Posterior vena cava (tissue), 2 donors: ENCODE results near the gene TRIM46. TPM values are rescaled to one million over a fixed set of nuclear protein-coding genes. Genes with fewer than 3 reads are reported as not detected.
A peak's percentile ranks its signal among the peaks of the same experiment; 100 is the strongest.

Experiments
- DNase-seq: peaks from one replicate; pipeline ENCODE4 v3.0.0-alpha.2; 2020; ENCODE audit warnings: low spot score
- intact Hi-C, 2 donors: fragments of 100-400 bp; cut with DNase I; formaldehyde crosslinking; loops; one replicate each; pipeline versions ENCODE4 v1.14.1 to v1.14.2; 2022 to 2023
- total RNA-seq, 2 donors: library from RNA; stranded (reverse); fragmentation: NEBNext Ultra II Directional; extraction: Animal tissue kit (Norgen Biotek cat#: 25700); gene quantifications; one replicate each; pipeline ENCODE4 v1.2.1, GENCODE V29; 2021
- donor health status: DM: yes; HTN: yes; CAD: no.
- donor health status: DM: yes; HTN: yes; CAD: no.

TRIM46 gene
- total RNA-seq, 2 donors from 2014 or later, result 1.3 to 2.1 TPM

- intact Hi-C loops, result loop anchor here in 1 of 2 donors (5.0 kb wide), 1 partner anchor 76 kb away; no protein-coding TSS in a partner anchor
- no peak for DNase-seq
Measured at GRCh38 chr1:155168456-155169210, 5.0 kb upstream of the TRIM46 start.

GRCh38 chr1:155169541-155169940 is 4.1 kb upstream of the TRIM46 start:
- no peak for DNase-seq
- intact Hi-C loops, result loop anchor here in 1 of 2 donors (5.0 kb wide), 1 partner anchor 77 kb away; no protein-coding TSS in a partner anchor

DNA sequence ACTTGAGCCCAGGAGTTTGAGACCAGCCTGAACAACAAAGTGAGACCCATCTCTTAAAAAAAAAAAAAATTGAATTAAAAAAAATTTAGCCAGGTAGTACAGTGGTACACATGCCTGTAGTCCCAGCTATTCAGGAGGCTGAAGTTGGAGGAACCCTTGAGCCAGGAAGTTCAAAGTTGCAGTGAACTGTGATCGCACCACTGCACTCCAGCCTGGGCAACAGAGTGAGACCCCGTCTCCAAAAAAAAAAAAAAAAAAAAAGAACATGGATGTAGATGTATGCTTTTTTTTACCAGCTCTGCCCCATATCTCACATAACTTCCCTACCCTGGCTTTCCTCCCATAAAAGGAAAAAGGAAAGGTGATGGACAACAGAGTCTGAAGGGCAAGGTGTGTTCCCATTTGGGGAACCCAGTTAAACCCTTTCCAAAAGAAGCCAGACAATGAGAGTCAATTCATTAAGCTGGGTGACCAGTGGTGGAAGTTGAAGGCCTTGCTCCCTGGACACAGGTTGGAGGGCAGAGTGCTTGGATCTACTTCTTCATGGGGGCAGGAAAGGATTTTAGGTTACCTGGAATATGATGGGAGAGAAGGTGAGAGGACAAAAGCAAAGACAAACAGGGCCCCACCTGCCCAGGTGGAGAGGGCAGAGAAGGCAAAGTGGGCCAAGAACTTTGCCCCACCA is 3.4 kb upstream of the TRIM46 start:
- no peak for DNase-seq
- intact Hi-C loops, result loop anchor here in 1 of 2 donors (10.0 kb wide), 1 partner anchor 55 kb away; no protein-coding TSS in a partner anchor

- intact Hi-C loops, result loop anchor here in 1 of 2 donors (10.0 kb wide), 1 partner anchor 54 kb away; no protein-coding TSS in a partner anchor
- DNase-seq, result peak; percentile 36
Measured at GRCh38 chr1:155170806-155171205, 2.8 kb upstream of the TRIM46 start.

DNA sequence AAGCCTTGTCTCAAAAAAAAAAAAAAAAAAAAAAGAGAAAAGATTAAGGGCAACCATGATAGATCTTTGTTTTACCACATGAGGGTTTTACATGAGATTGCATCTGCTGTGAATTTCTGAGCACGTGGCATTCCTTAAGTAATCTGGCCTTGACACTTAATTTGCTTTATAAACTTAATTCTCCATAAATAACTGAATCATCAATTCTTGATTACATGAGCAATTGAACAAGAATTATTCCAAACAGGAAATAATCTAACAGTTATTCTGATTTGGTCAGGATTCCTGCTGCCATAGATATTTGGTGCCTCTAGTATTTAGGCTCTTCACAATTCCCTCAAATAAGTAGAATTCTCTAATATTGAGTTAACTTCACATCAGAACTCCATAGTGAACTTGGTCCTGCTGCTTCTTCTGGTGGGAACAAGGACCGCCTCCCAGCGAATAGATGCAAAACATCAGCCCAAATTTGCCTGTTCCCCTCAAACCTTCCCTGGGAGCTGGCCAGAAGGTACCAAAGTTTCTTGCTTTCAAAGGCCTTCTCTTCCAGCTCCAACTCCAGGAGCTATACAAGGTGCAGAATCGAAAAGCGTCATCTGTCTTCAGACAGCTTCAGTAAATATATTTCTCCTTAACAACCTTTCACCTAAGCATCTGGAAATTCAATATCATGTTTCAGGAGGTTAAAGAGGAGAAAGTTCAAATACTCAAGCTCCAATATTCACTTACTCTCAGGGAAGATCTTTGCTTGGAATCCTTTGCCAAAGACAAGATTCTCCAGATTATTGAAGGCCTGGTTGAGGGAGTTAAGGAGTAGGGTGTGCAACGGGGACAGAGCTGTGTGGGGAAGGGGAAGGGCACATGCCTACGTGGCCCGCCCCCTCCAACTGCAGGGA is 1.6 kb upstream of the TRIM46 start:
- no peak for DNase-seq
- intact Hi-C loops, result loop anchor here in 1 of 2 donors (10.0 kb wide), 1 partner anchor 53 kb away; no protein-coding TSS in a partner anchor

DNA sequence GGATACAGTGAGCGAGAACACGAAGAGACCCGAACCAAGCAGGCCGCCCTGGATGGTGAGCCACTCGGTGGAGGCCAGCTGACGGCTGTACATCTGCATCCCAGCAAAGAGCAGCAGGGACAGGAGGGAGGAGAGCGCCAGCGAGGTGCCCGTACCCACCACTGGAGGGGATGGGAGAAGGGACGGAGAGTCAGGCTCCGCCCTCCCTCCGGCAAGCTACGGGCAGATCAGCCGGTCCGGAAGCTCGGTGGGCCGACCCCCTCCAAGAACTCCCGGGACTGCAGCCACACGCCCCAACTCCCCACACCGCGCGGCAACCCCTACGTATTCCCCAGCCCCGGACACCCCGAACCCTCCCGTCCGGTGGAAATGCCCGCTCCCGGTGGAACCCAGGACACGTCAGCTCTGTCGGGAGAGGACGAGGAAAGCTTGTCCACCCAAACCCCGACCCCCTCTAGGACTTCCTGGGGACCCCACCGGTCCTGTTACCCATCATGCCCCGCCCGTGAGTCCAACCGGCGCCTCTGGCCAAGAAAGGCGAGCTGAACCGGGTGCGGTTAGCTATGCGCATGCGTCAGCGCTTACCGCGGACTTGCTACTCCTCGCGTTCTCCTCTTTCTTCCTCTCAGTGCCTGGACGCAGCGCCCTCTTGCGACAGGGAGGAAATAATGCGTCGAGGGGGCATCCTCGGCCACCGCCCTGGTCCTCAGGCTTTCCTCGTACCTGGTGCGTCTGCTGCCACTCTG is 744 bp upstream of the TRIM46 start, which contains the start of gene KRTCAP2:
TSS of gene KRTCAP2 (minus strand) at position 573 of the 746 bp plus-strand sequence. CDS start at position 493, 80 bp downstream.
- intact Hi-C loops, result loop anchor here in 1 of 2 donors (10.0 kb wide), 1 partner anchor 52 kb away; no protein-coding TSS in a partner anchor
- DNase-seq, result peak; percentile 99

- peak; percentile 81 for DNase-seq
- intact Hi-C loops, result loop anchor here in 1 of 2 donors (10.0 kb wide), 1 partner anchor 50 kb away; no protein-coding TSS in a partner anchor
Measured at GRCh38 chr1:155174324-155175280, 953 bp downstream of the TRIM46 start.

DNA sequence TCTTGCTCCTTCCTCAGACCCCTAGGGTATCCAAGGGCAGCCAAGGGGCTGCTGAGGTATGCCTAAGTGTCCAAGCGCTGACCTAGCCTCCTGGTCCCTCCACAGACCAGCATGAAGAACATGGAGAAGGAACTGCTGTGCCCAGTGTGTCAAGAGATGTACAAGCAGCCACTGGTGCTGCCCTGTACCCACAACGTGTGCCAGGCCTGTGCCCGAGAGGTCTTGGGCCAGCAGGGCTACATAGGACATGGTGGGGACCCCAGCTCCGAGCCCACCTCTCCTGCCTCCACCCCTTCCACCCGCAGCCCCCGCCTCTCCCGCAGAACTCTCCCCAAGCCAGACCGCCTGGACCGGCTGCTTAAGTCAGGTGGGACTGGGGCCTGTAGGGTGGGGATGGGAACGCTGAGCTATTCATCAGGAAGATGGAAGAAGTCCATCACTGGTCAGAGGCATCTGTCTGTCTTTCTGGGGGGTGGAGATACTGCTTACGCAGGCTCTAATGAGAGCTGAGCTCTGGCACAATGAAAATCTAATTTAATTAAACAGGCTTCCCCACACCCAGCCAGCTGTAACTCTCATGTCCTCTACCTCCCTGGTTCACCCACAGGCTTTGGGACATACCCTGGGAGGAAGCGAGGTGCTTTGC is 1.8 kb downstream of the TRIM46 start:
- intact Hi-C loops, result loop anchor here in 1 of 2 donors (10.0 kb wide), 1 partner anchor 49 kb away; no protein-coding TSS in a partner anchor
- DNase-seq, result no peak

DNA sequence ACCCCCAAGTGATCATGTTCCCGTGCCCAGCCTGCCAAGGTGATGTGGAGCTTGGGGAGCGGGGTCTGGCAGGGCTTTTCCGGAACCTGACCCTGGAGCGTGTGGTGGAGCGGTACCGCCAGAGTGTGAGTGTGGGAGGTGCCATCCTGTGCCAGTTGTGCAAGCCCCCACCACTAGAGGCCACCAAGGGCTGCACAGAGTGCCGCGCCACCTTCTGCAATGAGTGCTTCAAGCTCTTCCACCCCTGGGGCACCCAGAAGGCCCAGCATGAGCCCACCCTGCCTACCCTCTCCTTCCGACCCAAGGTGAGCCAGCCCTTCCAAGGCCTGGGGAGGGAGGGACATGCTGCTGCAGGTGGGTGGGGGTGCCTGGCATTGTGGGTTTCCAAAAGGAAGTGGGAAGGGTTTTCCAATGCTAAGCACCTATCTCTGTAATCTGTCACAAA is 2.3 kb downstream of the TRIM46 start:
- DNase-seq, result no peak
- intact Hi-C loops, result loop anchor here (2.0 to 10.0 kb wide), 2 partner anchors 49 to 51 kb away; no protein-coding TSS in a partner anchor

DNA sequence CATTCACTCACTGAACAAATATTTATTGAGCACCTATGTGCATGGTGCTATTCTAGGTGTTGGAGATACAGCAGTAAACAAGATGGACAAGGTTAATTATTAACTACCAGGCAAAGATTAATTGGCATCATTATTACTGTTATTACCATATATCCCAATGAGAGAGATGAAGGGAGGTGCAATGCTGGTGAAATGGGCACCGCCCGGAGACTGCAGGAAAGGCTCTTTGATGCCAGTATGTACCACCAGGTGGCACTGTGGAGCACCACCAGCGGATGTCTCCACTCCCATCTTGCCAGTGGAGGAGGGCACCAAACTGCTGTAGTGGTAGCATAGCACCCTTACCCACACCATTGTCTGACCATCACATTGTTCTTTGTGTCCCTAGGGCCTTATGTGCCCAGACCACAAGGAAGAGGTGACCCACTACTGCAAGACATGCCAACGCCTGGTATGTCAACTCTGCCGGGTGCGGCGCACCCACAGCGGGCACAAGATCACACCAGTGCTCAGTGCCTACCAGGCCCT is 3.0 kb downstream of the TRIM46 start:
- intact Hi-C loops, result loop anchor here (2.0 to 10.0 kb wide), 2 partner anchors 48 to 50 kb away; no protein-coding TSS in a partner anchor

GRCh38 chr1:155177192-155177917 is 3.7 kb downstream of the TRIM46 start:
- DNase-seq, result peak; percentile 62
- intact Hi-C loops, result loop anchor here (2.0 to 10.0 kb wide), 2 partner anchors 47 to 49 kb away; no protein-coding TSS in a partner anchor

More for the DNA sequence above, 3.0 kb downstream of the TRIM46 start:
- DNase-seq, result peak; percentile 94

- peak; percentile 72 for DNase-seq
- intact Hi-C loops, result loop anchor here (2.0 to 10.0 kb wide), 2 partner anchors 47 to 49 kb away; no protein-coding TSS in a partner anchor
Measured at GRCh38 chr1:155177918-155178281, 4.3 kb downstream of the TRIM46 start.

DNA sequence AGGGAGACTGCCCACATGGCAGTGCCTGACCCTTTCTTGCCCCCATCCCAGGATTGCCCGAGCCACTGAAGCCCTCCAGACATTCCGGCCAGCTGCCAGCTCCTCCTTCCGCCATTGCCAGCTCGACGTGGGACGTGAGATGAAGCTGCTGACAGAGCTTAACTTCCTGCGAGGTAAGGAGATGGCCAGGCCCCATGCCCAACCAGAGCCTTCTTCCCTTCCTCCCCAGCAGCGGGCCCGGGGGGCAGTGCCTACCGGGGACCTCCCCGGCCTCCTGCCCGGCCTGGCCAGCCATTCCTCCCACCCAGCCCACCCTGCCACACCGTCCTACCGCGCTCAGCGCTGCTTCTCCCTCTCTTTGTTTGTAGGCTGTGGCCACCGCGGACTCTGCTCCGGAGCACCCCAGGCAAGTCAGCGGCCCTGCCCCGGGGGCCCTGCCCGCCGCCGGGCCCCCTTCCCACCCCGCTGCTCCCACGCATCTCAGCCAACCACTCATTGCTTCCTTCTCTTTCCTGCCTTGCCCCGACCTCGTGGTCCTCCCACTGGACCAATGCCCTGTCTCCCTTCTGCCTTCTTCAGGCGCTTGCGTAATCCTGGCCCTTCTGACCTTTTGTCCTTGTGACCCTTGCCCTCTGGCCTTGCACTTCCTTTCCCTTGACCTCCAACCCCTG is 4.9 kb downstream of the TRIM46 start:
- peak; percentile 78 for DNase-seq
- intact Hi-C loops, result loop anchor here in 1 of 2 donors (10.0 kb wide), 1 partner anchor 46 kb away; no protein-coding TSS in a partner anchor

DNA sequence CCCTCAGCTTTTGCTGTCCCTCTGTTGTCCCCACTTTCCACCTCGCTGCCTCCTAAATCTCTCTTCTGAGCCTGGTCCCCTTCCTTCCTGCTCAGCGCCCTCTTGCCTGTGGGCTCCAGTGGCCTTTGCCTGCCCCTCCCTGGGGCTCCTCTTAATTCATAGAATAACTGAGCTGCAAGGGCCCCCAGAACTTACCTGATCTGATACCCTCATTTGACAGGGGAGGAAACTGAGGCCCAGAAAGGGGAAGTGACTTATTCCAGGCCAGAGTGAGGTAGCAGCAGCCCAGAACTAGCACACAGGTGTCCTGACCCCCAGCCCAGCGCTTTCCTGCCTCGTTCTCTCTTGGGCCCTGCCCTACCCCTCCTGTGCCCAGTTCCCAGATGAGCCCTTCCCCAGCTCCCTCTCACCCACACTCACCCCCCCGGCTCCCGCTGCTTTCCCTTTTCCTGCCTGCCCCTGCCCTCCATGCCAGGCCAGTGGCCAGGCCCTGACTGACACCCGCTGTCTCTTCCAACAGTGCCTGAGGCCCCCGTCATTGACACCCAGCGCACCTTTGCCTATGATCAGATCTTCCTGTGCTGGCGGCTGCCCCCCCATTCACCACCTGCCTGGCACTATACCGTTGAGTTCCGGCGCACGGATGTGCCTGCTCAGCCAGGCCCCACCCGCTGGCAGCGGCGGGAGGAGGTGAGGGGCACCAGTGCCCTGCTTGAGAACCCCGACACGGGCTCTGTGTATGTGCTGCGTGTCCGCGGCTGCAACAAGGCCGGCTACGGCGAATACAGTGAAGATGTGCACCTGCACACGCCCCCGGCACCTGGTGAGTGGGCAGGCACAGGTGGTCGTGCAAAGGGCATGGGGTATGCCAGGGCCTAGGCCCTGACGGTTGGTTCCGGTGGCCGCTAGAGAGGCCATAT is 5.7 kb downstream of the TRIM46 start:
- intact Hi-C loops, result loop anchor here in 1 of 2 donors (10.0 kb wide), 1 partner anchor 45 kb away; no protein-coding TSS in a partner anchor
- DNase-seq, result peak; percentile 74
